Sciatic nerve (tissue), 2 donors: ENCODE results near the gene TPR. TPM values are rescaled to one million over a fixed set of nuclear protein-coding genes. Genes with fewer than 3 reads are reported as not detected.
A peak's percentile ranks its signal among the peaks of the same experiment; 100 is the strongest.
"Not testable (repeated sequence)": the region's sequence is repeated elsewhere in the genome, so short reads cannot be mapped to it uniquely, and the experiment has no call there.

Experiments
- ATAC-seq: fragments of 200-7000 bp; cut with Tn5 transposase; one replicate; pipeline ENCODE4 v1.9.1; 2020; ENCODE audit warnings: mild to moderate bottlenecking, moderate library complexity
- DNase-seq: peaks from one replicate; pipeline ENCODE4 v3.0.0-alpha.2; 2020; ENCODE audit warnings: low spot score
- intact Hi-C: fragments of 100-400 bp; cut with DNase I; formaldehyde crosslinking; loops from one replicate; pipeline ENCODE4 v1.14.2; 2022
- total RNA-seq: library from RNA; stranded (reverse); fragmentation: NEBNext Ultra II Directional; extraction: Animal tissue kit (Norgen Biotek cat#: 25700); gene quantifications from one replicate; pipeline ENCODE4 v1.2.1, GENCODE V29; 2021
- donor health status: DM: no; HTN: no; CAD: no.
- donor health status: DM: no; HTN: no; CAD: no.

Gene TPR
- total RNA-seq, result 119 TPM

DNA sequence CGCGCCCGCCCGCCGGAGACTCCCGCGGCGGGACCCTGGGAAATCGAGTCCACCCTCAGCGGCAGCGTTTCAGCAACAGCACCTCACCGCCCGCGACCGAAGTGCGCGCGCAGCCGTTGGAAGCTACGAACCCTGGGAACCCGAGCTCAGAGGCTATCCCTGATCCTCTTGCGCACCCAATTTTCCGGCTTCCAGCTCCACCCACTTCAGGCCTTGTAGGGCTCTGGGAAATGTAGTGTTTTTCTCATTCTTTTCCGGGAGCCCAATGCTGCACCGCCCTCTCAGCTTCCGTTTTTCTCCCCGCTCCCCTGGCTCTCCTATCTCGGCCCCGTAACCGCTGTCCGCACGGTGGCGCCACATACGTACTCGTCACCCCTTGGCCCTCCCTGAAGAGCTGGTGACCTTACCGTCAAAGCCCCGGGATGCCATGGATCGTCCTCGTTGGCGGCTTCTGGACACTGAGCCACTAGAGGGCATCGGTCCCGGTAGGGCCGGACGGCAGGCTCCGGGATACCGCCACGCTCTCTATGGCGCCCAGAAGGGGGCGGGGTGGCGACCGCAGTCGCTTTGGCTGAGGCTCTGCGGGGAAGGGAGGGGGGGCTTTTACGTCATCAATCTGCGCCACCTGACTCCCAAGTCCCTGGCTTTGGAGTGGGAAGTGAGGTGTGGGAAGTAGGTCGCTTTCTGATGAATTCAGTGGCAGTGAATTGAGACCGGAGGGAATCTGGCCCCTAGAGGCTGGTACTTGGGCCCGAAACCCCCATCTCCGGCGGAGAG lies at the start of gene TPR, which contains the start of gene ODR4:
TSS of gene TPR (minus strand) at position 102 of the 777 bp plus-strand sequence. CDS start 225 bp downstream, outside the sequence.
TSS of gene ODR4 (plus strand) at position 687 of the 777 bp plus-strand sequence. CDS start 3,948 bp downstream, outside the sequence.
- DNase-seq, result peak; percentile 98
- intact Hi-C loops, result no loop called here
- peak; percentile 97 for ATAC-seq

DNA sequence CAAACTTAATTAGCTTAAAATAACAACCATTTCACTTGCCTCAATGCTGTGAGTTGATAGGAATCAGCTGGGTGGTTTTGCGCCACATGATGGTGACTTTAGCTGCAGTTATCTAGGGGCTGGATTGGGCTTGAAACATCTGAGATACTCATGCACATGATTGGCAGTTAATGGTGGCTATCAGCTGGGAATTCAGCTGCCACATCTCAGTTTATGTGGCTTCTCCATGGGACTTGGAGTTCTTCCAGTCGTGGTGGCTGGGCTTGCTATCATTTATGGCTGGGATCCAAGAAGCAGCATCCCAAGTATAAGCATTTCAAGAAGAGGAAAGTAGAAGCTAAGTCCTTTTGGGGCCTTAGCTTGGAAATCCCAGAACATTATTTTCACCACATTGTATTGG lies 49.5 kb upstream of the TPR start:
- intact Hi-C loops, result no loop called here
- ATAC-seq, result no peak

DNA sequence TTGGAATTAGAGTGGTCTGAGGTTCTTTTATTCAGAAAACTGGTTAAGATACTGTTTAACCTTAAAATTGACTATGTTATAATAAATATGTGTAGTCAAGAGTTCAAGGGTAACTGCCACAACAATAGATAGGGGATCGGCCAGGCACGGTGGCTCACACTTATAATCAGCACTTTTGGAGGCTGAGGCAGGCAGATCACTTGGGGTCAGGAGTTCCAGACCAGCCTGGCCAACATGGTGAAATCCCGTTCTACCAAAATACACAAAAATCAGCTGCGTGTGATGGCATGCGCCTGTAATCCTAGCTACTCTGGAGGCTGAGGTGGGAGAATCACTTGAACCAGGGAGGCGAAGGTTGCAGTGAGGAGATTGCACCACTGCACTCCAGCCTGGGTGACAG lies 46.4 kb upstream of the TPR start:
- DNase-seq (no peak), ATAC-seq (peak; percentile 76)
- intact Hi-C loops, result no loop called here

More for the DNA sequence above, 49.5 kb upstream of the TPR start:
- DNase-seq, result no peak

DNA sequence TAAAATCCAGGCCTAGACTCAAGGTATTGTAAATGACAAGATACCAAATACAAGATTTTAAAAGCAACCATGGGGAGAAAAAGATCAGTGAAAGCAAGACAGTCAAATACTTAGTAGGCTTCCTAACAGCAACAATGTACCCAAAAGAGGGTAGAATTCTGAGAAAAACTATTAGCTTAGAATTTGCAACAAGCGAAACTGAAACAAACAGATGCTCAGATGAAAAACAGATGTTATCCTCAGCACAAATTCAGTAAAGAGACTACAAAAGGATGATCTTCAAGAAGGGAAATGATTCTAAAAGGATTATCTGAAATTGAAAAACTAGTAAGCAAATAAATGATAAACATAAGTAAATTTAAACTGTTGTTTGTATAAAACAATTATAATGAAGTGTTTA lies 45.9 kb upstream of the TPR start:
- DNase-seq (no peak), ATAC-seq (peak; percentile 90)
- intact Hi-C loops, result no loop called here

DNA sequence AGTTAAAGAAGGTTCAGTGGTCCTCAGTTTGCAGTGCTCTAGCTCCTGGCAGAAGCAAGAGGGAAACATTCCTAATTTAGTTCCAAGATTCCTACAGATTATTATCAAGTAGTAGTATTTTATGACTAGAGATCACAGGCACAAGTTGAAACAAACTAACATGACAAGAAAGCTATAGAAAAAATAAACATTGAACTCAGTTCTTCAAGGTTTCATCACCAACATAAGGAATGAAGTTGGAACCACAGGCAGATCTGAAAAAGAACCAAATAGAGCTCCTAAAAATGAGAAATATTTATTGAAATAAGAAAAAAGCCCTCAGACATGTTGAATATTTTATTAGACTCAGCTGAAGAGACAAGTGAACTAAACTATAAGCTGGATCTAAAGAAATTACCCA lies 45.3 kb upstream of the TPR start:
- ATAC-seq, result no peak
- intact Hi-C loops, result no loop called here
- DNase-seq, result no peak

DNA sequence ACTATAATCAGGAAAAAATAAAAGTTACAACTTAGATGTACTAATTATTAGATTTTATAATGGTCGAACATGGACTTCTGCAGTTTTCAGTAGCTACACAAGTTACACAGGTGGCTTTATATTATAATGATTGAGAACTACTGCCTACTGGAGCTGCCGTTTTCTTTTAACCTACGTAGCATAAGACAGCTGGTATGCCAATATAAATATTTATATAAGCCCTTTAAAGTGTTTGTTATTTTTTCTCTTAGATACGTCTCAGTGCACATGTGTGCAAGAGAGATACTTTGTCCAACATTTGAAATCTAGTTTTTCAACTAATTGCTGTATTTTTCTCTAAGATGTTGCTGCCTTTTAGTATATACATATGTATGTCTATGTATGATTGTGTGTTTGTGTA lies 43.5 kb upstream of the TPR start:
- intact Hi-C loops, result no loop called here
- ATAC-seq, result no peak

DNA sequence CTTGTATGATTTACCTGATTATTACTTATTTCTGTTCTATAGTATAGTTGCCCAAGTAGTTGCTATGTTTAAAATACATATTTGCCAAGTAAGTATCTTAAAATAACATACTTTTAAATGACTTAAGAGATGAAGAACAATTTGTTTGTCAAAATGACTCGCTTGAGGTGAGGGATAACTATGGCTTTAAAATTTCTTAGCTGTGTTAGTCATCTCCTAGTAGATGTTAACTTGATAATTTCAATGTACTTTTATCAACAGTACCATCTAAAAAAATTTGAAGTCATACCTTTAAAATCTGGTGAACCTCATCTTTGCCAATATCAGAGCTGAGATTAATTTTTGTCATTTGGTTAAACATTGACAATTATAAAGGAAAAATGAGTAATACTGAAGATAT lies 38.3 kb upstream of the TPR start:
- no peak for DNase-seq
- intact Hi-C loops, result no loop called here
- no peak for ATAC-seq

More for the DNA sequence above, 43.5 kb upstream of the TPR start:
- DNase-seq, result no peak

DNA sequence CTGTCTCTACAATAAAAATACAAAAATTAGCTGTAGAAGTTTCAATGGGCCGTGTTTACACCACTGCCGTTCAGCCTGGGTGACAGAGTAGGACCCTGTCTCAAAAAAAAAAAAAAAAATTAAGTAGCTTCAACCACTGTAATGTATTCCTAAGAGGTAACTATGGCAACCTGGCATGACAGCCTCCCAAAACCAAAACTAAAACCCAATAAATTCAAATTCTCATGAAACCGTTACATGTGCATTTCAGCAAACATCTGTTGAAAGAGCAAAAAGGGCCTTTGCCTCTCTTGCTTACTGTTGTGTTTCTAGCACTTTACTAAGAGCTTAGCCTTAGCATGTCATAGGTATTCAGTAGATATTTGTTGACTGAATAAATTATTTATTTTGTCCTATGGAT lies 34.0 kb upstream of the TPR start:
- DNase-seq (no peak), ATAC-seq (no peak)
- intact Hi-C loops, result no loop called here

DNA sequence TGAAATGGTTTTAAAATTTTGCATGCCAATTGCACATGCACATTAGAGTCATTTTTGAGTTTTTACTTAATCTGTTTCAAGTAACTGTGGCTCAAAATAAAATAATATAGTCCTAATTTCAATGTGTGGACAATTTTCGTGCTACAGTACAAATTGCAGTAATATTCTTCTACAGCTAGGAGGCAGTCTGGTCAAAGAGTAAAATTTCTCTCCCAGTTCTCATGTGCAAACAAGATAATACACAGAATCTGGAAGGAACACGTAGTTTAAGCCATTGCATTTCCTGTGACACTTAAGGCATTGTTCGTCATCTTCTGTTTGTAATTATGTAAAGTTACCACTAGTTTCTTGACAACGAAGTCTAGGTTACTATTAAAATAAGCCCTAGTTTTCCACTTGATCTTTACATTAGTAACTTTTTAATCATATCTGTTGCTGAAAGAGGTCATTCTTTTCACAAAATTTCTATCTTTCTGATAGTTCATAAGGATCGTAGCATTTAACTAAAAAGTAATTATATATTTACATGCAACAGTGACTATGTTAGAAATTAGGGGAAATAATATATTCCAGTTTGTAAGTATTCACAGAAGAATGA lies 29.5 kb upstream of the TPR start:
- intact Hi-C loops, result no loop called here
- peak; percentile 75 for ATAC-seq
- no peak for DNase-seq

DNA sequence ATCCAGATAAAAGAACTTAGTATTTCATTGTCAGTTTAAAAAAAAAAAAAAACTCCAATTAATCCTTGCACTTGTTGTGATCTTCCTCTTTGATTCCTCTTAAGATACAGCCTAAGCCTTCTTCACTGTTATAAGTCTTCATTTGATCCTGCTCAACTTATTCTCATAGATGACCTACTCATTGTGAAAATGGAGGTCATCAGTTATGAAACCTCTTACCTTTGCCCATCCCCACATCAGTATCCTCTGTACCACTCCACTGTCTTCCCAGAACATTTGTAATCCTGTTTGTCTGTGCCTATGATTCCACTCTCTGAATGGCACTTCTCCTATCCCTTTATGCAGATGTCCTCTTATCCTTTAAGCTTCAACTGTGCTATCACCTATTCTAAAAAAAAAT lies 28.6 kb upstream of the TPR start:
- intact Hi-C loops, result no loop called here
- DNase-seq (no peak), ATAC-seq (no peak)

DNA sequence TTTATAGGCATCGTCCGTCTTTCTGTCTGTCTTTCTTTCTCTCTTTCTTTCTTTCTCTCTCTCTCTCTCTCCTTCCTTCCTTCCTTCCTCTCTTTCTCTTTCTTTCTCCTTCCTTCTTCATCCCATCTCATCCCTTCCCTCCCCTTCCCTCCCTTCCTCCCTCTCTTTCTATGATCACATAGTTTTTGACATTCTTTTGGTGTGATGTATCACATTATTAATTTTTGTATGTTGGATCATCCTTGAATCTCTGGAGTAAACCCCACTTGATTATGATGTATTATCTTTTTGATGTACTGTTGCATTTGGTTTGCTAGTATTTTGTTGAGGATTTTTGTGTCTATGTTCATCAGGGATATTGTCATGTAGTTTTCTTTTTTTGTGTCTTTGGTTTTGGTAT lies 26.4 kb upstream of the TPR start:
- intact Hi-C loops, ATAC-seq, DNase-seq: not testable (repeated sequence)

DNA sequence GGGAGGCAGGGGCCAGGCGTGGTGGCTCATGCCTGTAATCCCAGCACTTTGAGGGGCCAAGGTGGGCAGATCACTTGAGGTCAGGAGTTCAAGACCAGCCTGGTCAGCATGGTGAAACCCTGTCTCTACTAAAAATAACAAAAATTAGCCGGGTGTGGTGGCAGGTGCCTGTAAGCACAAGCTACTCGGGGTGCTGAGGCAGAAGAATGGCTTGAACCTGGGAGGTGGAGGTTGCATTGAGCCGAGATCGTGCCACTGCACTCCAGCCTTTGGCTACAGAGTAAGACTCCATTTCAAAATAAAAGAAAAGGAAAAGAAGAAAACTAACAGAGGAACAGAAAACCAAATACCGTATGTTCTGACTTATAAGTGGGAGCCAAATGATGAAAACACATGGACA lies 17.7 kb upstream of the TPR start:
- ATAC-seq, DNase-seq, intact Hi-C loops: not testable (repeated sequence)

DNA sequence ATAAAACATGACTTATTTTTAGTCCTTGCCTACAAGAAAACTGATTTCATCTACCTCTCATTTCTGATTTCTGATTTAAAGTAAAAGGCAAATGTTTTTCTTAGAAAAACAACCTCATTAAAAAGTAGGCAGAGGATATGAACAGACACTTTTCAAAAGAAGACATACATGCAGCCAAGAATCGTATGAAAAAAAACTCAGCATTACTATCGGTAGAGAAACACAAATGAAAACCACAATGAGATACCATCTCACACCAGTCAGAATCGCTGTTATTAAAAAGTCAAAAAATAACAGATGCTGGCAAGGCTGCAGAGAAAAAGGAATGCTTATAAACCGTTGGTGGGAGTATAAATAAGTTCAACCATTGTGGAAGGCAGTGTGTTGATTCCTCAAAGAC lies 16.8 kb upstream of the TPR start:
- intact Hi-C loops, result no loop called here
- DNase-seq, result no peak
- no peak for ATAC-seq

DNA sequence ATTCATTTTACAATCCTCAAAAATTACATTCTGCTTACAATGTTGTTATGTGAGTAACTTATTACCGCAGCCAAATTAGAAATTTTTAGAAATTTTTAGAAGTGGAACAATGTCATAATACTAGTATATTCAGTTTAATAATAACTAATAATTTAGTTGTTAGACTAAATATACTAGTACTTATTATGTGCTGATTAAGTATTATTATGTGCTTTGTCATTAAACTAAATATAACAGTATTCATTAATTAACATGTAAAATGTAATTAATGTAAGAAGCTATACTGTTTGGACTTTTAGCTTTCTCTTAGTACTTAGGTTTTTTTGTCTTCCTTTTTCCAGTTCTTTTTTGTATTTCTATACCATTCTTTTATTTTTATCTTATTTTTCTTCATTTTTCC lies 15.9 kb upstream of the TPR start:
- intact Hi-C loops, result no loop called here
- ATAC-seq (no peak), DNase-seq (no peak)

DNA sequence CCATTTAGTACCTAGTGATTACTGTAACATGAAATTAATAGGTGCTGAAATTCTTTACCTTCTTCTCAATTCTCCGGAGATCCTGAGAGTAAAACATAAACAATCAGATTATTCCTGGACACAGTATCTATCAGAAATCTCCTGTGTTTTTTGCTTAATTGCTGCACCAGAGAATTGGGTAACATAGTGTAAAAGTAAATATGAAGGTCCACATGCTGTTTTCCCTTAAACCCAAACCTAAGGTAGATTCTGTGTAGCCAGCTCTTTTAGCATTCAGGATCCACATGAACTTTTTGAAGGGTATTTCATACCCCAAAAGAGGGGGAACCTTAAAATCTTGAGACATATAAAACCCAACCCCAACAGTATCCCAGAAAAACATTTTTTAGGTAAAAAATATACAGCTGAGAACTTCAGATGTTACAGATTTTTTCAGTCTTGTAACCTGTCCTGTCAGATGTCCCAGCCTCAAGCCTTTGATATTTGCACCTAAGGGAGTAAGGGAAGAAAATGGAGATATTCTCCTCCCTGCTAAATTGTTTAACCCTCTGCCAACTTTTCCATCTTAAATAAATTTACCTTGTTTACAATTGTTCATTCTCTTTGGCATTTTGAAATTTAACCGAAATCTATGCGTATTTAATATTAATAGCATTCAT lies 11.8 kb upstream of the TPR start:
- intact Hi-C loops, result no loop called here
- DNase-seq, result no peak

DNA sequence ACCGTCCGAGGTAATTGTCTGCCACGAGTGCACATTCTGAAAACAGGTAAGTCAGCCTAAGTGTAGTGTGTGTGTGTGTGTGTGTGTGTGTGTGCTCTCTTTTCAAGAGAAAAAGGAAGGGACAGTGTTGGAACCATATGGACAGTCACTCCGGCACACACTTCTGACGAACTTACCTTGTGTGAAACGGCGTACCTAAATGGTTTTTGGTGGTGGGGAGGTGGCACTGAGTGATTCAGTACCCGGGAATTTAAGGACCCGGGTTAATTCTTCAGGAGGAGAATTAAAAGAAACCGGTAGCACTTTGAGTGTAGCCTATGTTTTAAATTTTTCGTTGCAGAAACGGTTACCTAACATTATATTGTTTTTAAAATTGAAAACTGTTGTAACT lies 871 bp upstream of the TPR start:
- no peak for DNase-seq
- intact Hi-C loops, result no loop called here
- ATAC-seq, result no peak

More for the DNA sequence above, 11.8 kb upstream of the TPR start:
- ATAC-seq, result no peak

DNA sequence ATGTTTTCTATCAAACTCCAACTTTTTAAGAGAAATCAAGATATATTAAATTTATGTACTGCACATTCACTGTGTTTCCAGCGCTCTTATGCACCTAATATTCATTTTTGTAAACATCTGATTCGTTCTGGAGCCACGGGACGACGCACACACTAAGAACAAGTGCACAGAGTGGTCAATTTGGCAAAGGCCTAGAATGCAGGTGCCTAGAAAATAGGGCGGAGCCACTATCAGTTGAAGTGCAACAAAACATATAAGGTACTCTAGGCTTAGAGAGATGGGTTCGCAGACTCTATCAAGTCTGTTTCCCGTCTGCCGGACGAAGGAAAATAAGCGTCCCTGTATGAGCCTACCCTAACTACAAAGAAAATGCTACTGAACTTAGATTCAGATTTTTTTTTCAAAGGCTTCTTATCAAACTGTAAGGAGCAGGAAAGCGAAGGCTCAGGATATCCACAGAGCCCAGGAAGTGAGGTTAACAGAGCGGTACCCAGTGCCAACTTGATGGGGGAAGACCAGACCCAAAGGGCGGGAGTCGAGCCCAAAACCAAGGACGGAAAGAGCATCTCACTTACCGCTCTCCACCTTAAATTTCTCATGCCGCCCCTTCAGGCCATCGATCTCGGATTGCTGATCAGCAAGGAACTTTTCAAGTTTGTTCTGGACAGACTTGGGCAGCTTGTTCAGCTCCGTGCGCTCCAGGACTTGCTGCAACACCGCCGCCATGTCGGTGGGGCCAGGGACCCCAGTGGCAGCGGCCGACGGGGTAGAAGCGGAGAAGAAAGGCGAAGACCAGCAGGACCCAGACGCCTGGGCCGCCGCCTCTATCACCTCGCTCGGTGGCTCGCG lies 526 bp downstream of the TPR start:
- no peak for DNase-seq
- ATAC-seq, result no peak

DNA sequence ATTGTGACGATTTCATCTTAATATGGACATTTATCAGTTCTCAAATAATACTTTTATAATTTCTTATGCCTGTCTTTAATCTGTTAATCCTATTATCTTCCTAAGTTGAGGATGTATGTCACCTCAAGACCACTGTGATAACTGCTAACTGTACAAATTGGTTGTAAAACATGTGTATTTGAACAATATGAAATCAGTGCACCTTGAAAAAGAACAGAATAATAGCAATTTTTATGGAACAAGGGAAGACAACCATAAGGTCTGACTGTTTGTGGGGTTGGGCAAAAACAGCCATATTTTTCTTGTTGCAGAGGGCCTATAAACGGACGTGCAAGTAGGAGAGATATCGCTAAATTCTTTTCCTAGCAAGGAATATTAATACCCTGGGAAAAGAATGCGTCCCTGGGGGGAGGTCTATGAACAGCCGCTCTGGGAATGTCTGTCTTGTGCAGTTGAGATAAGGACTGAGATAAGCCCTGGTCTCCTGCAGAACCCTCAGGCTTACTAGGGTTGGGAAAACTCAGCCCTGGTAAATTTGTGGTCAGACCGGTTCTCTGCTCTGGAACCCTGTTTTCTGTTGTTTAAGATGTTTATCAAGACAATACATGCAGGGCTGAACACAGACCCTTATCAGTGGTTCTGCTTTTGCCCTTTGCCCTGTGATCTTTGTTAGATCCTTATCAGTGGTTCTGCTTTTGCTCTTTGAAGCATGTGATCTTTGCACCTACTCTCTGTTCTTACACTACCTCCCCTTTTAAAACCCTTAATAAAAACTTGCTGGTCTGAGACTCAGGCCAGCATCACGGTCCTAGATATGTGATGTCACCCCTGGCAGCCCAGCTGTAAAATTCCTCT lies 27.0 kb downstream of the TPR start:
- DNase-seq, ATAC-seq, intact Hi-C loops: not testable (repeated sequence)

More for the DNA sequence above, 526 bp downstream of the TPR start:
- intact Hi-C loops, result no loop called here
